CD14-positive monocyte (primary cell): ENCODE results near the gene TNIP3. TPM values are rescaled to one million over a fixed set of nuclear protein-coding genes. Genes with fewer than 3 reads are reported as not detected.

ENCODE experiments used
- DNase-seq, 3 donors: peaks; one replicate each; pipeline ENCODE4 v3.0.0-alpha.2; 2011 to 2022
- H2AFZ ChIP-seq: 2 replicates; pipeline ENCODE4 v1.6.0; 2012; ENCODE audit warnings: mild to moderate bottlenecking, low read depth, low read length, inconsistent platforms; ENCODE audit not compliant: insufficient read depth, poor library complexity, severe bottlenecking
- H3K27ac ChIP-seq, 2 donors: 1 replicate in 1 of 2; 2 replicates in 1 of 2; pipeline ENCODE4 v1.5.1; 2012 to 2013; ENCODE audit warnings: low read length in 2 of 2, control low read depth in 1 of 2, inconsistent platforms in 1 of 2, low read depth in 1 of 2, mild to moderate bottlenecking in 1 of 2
- H3K27me3 ChIP-seq, 2 donors: one replicate each; pipeline versions ENCODE4 v1.6.0 to v1.6.1; 2011 to 2013; ENCODE audit warnings: low read length in 2 of 2; ENCODE audit not compliant: control insufficient read depth in 2 of 2, insufficient read depth in 2 of 2
- H3K36me3 ChIP-seq, 2 donors: replicated peaks in 1 of 2; 1 replicate in 1 of 2; 2 replicates in 1 of 2; pipeline versions ENCODE4 v1.5.1 to v1.6.1; 2012 to 2013; ENCODE audit warnings: low read length in 2 of 2, control low read depth in 1 of 2, inconsistent platforms in 1 of 2, mild to moderate bottlenecking in 1 of 2; ENCODE audit not compliant: insufficient read depth in 2 of 2, control insufficient read depth in 1 of 2
- H3K4me1 ChIP-seq, 2 donors: 1 replicate in 1 of 2; 2 replicates in 1 of 2; pipeline versions ENCODE4 v1.5.1 to v1.6.1; 2012 to 2013; ENCODE audit warnings: low read length in 2 of 2, control low read depth in 1 of 2, inconsistent platforms in 1 of 2, mild to moderate bottlenecking in 1 of 2, moderate library complexity in 1 of 2; ENCODE audit not compliant: insufficient read depth in 2 of 2, control insufficient read depth in 1 of 2
- H3K4me2 ChIP-seq: replicated peaks from 2 replicates; pipeline ENCODE3; 2012; ENCODE audit warnings: low read length, moderate library complexity, mild to moderate bottlenecking; ENCODE audit not compliant: poor library complexity, severe bottlenecking; ENCODE audit errors: extremely low read depth
- H3K4me3 ChIP-seq, 3 experiments: fragments of 200-600 bp in 1 of 3; sonication (generic) in 1 of 3; replicated peaks in 1 of 3; 1 replicate in 2 of 3; 2 replicates in 1 of 3; pipeline ENCODE4 v1.5.1; 2011 to 2013; ENCODE audit warnings: low read length in 3 of 3, mild to moderate bottlenecking in 3 of 3, control low read depth in 2 of 3, low read depth in 2 of 3, inconsistent platforms in 1 of 3, moderate library complexity in 1 of 3
- H3K79me2 ChIP-seq: 2 replicates; pipeline ENCODE4 v1.6.0; 2012; ENCODE audit warnings: mild to moderate bottlenecking, control low read depth, inconsistent platforms, low read length, moderate library complexity; ENCODE audit not compliant: insufficient read depth
- H3K9ac ChIP-seq: 2 replicates; pipeline ENCODE4 v1.6.0; 2017; ENCODE audit warnings: low read length, mild to moderate bottlenecking; ENCODE audit not compliant: insufficient read depth, poor library complexity, severe bottlenecking
- H3K9me3 ChIP-seq, 2 donors: replicated peaks in 1 of 2; 1 replicate in 1 of 2; 2 replicates in 1 of 2; pipeline versions ENCODE4 v1.5.1 to v1.6.1; 2012 to 2013; ENCODE audit warnings: low read length in 2 of 2, control low read depth in 1 of 2; ENCODE audit not compliant: control insufficient read depth in 1 of 2, insufficient read depth in 1 of 2
- H4K20me1 ChIP-seq: 2 replicates; pipeline ENCODE4 v1.6.0; 2012; ENCODE audit warnings: mild to moderate bottlenecking, low read length, control low read depth, moderate library complexity; ENCODE audit not compliant: insufficient read depth
- H3K27ac Mint-ChIP-seq, 7 donors: one replicate each; pipeline ENCODE4 v1.8.0; 2020; ENCODE audit warnings: mild to moderate bottlenecking in 7 of 7, mixed read lengths in 7 of 7, moderate library complexity in 6 of 7, inconsistent platforms in 2 of 7
- H3K27me3 Mint-ChIP-seq, 3 donors: one replicate each; pipeline ENCODE4 v1.8.0; 2021 to 2022; ENCODE audit warnings: low read depth in 3 of 3, mild to moderate bottlenecking in 3 of 3, mixed read lengths in 3 of 3, moderate library complexity in 3 of 3, inconsistent platforms in 1 of 3
- H3K36me3 Mint-ChIP-seq, 2 donors: one replicate each; pipeline ENCODE4 v1.8.0; 2020; ENCODE audit warnings: mixed read lengths in 2 of 2, inconsistent platforms in 1 of 2, mild to moderate bottlenecking in 1 of 2
- H3K4me1 Mint-ChIP-seq: one replicate; pipeline ENCODE4 v1.8.0; 2020; ENCODE audit warnings: mild to moderate bottlenecking, mixed read lengths
- H3K4me3 Mint-ChIP-seq, 2 donors: one replicate each; pipeline ENCODE4 v1.8.0; 2020; ENCODE audit warnings: mild to moderate bottlenecking in 2 of 2, mixed read lengths in 2 of 2, moderate library complexity in 1 of 2
- H3K9me3 Mint-ChIP-seq, 7 donors: one replicate each; pipeline ENCODE4 v1.8.0; 2020 to 2022; ENCODE audit warnings: mixed read lengths in 7 of 7, mild to moderate bottlenecking in 6 of 7, moderate library complexity in 6 of 7, inconsistent platforms in 2 of 7
- WGBS: methylation state at CpG from one replicate; pipeline ENCODE4 v1.1.5; 2013; ENCODE audit warnings: missing lambda C conversion rate; ENCODE audit not compliant: insufficient coverage; 5-methylcytosine and 5-hydroxymethylcytosine counted together
- intact Hi-C, 2 donors: fragments of 100-400 bp; cut with micrococcal nuclease; formaldehyde crosslinking; loops; one replicate each; pipeline versions ENCODE4 v1.15.0 to v1.15.1; 2023
- polyA minus RNA-seq: library from RNA; depleted of rRNA, polyadenylated mRNA; stranded (reverse); fragments of >200 nt; gene quantifications from 2 replicates; pipeline ENCODE4 v1.2.3, GENCODE V29; 2012
- polyA plus RNA-seq, 3 donors: library from polyadenylated mRNA; depleted of rRNA in 1 of 3; unstranded in 2 of 3; stranded (reverse) in 1 of 3; fragments of 300-500 nt in 2 of 3; fragments of >200 nt in 1 of 3; fragmentation: Illumina TruSeq in 2 of 3; gene quantifications; 1 replicate in 2 of 3; 2 replicates in 1 of 3; pipeline ENCODE4 v1.2.3, GENCODE V29; 2012 to 2021
- total RNA-seq, 12 experiments: library from RNA in 1 of 12; stranded (reverse) in 1 of 12; fragments of 120-200 nt in 1 of 12; gene quantifications; one replicate each; pipeline ENCODE4 v1.2.4 and lab custom pipeline; 2013 to 2026; ENCODE audit warnings: mixed read lengths in 6 of 12, inconsistent platforms in 1 of 12
- TF ChIP-seq, protein P1 (sequence below): fragments of 200-600 bp; IDR thresholded peaks from one replicate; pipeline ENCODE4 v1.8.0; 2022; ENCODE audit warnings: antibody characterized with exemption, mild to moderate bottlenecking

The TNIP3 gene, protein sequence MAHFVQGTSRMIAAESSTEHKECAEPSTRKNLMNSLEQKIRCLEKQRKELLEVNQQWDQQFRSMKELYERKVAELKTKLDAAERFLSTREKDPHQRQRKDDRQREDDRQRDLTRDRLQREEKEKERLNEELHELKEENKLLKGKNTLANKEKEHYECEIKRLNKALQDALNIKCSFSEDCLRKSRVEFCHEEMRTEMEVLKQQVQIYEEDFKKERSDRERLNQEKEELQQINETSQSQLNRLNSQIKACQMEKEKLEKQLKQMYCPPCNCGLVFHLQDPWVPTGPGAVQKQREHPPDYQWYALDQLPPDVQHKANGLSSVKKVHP
- 0.10 TPM for total RNA-seq (2013)
- under 1 TPM in 1 of 3 donors, not detected in 2; 0.20 TPM for polyA plus RNA-seq
- polyA minus RNA-seq, result not detected in 2 replicates
- total RNA-seq (lab: John Stamatoyannopoulos, UW), result 1.3 to 913 (median 3.6) reads per million in 11 experiments

DNA sequence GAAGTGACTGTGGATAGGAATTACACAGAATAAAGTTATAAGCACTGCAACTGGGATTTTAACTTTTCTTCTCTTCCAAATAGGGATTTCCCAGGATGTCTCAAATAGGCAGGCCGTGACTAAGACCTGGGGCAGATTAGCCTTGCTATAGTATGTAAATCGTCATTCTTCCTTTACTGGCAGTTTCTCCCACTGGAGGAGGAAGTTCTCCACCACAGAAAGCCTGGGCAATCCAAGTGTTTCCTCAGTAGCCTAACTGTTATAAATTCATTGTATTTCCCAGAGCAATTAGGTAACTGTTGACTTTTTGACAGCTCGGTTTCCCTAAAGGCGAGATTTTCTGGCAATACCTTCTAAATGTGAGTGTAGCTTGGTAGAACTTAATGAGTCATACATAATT, at the start of gene TNIP3:
Gene TNIP3, minus strand, starts transcription at position 31 of the 400 bp plus-strand sequence. CDS start 196 bp downstream, outside the sequence.
- intact Hi-C loops, result no loop called here
- TF ChIP-seq, protein P1, sequence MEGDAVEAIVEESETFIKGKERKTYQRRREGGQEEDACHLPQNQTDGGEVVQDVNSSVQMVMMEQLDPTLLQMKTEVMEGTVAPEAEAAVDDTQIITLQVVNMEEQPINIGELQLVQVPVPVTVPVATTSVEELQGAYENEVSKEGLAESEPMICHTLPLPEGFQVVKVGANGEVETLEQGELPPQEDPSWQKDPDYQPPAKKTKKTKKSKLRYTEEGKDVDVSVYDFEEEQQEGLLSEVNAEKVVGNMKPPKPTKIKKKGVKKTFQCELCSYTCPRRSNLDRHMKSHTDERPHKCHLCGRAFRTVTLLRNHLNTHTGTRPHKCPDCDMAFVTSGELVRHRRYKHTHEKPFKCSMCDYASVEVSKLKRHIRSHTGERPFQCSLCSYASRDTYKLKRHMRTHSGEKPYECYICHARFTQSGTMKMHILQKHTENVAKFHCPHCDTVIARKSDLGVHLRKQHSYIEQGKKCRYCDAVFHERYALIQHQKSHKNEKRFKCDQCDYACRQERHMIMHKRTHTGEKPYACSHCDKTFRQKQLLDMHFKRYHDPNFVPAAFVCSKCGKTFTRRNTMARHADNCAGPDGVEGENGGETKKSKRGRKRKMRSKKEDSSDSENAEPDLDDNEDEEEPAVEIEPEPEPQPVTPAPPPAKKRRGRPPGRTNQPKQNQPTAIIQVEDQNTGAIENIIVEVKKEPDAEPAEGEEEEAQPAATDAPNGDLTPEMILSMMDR, result no peak
- H3K4me2 ChIP-seq, result no peak within 1 kb of the TSS
- H3K9ac ChIP-seq, result no peak within 1 kb of the TSS
- no peak within 1 kb of the TSS for H2AFZ ChIP-seq
- Mint-ChIP-seq H3K27ac (peak within 1 kb of the TSS in 1 of 7 donors; percentile 63), H3K36me3 (peaks cover 0 to 2% of the 10 kb centered on the region in 2 donors), H3K4me1 (peaks cover 17% of the 10 kb centered on the region), H3K27me3 (peaks cover 0 to 4% (median 0%) of the 10 kb centered on the region in 3 donors), H3K4me3 (no peak within 1 kb of the TSS), H3K9me3 (no peaks in the 10 kb centered on the region)
- H4K20me1 ChIP-seq, result no peaks in the 10 kb centered on the region
- H3K4me1 ChIP-seq, result peaks cover 23 to 24% of the 10 kb centered on the region in 2 donors
- no peak within 1 kb of the TSS for H3K4me3 ChIP-seq
- no peak within 1 kb of the TSS for H3K27ac ChIP-seq
- no CpG with 5 or more reads among the region's 4 CpGs for WGBS
- H3K9me3 ChIP-seq, result no peaks in the 10 kb centered on the region
- H3K36me3 ChIP-seq, result no peaks in the 10 kb centered on the region
- DNase-seq, result peak; percentile 47 to 94 (median 48)
- no peaks in the 10 kb centered on the region for H3K27me3 ChIP-seq
- H3K79me2 ChIP-seq, result no peaks in the 10 kb centered on the region

DNA sequence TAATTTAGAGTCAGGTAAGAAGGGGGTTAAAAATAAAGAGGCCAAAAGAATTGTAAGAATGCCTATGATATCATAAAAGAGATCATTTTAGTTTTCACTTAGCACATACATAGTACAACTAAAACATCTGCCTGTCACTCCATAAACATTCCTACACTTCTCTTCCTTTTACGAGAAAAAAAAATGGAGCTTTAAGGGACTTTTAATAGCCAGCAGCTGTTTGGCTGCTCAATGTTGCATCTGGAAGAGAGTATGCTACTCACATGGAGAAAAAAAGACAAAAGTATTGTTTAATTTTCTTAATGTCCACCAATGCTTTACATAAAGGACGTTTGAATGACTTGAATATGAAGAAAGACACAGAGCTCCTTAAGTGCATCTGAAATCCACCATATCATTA, 48.7 kb upstream of the TNIP3 start:
- H3K4me3 Mint-ChIP-seq, result no peak overlapping the region
- H3K4me2 ChIP-seq, result no peak overlapping the region
- intact Hi-C loops, result no loop called here

More for the DNA sequence above, 48.7 kb upstream of the TNIP3 start:
- H3K4me3 ChIP-seq, result no peak overlapping the region
- Mint-ChIP-seq H3K27ac (no peak overlapping the region), H3K4me1 (no peaks in the 10 kb centered on the region), H3K27me3 (no peaks in the 10 kb centered on the region), H3K9me3 (peaks cover 0 to 7% (median 0%) of the 10 kb centered on the region in 7 donors), H3K36me3 (no peaks in the 10 kb centered on the region)
- no peaks in the 10 kb centered on the region for H3K79me2 ChIP-seq
- no peak overlapping the region for H3K27ac ChIP-seq
- no peaks in the 10 kb centered on the region for H3K4me1 ChIP-seq
- TF ChIP-seq, protein P1, result no peak
- H2AFZ ChIP-seq, result no peak overlapping the region
- H3K36me3 ChIP-seq, result no peaks in the 10 kb centered on the region
- no peaks in the 10 kb centered on the region for H3K9me3 ChIP-seq
- no peak for DNase-seq
- H3K9ac ChIP-seq, result no peak overlapping the region
- H4K20me1 ChIP-seq, result no peaks in the 10 kb centered on the region
- no peaks in the 10 kb centered on the region for H3K27me3 ChIP-seq
- WGBS, result no CpG with 5 or more reads among the region's 2 CpGs
